KOPT-K1 (cell line): ENCODE data around the gene CDK2AP2.
"Not testable (repeated sequence)": the region's sequence is repeated elsewhere in the genome, so short reads cannot be mapped to it uniquely, and the experiment has no call there.

Source experiments
- H3K27ac ChIP-seq: fragments of 200-600 bp; sonication (generic); 2 replicates; pipeline ENCODE4 v1.5.1; 2016; ENCODE audit warnings: antibody characterized with exemption, mild to moderate bottlenecking, low read depth, low read length; ENCODE audit not compliant: poor library complexity, severe bottlenecking
- H3K36me3 ChIP-seq: fragments of 200-600 bp; sonication (generic); 2 replicates; pipeline ENCODE4 v1.5.1; 2017; ENCODE audit warnings: antibody characterized with exemption, mild to moderate bottlenecking, low read length, moderate library complexity; ENCODE audit not compliant: insufficient read depth
- H3K9me3 ChIP-seq: fragments of 200-600 bp; sonication (generic); 2 replicates; pipeline ENCODE4 v1.5.1; 2017; ENCODE audit warnings: antibody characterized with exemption, low read length, mild to moderate bottlenecking; ENCODE audit not compliant: insufficient read depth, poor library complexity, severe bottlenecking

The CDK2AP2 gene, protein sequence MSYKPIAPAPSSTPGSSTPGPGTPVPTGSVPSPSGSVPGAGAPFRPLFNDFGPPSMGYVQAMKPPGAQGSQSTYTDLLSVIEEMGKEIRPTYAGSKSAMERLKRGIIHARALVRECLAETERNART

GRCh38 chr11:67507864-67508485 lies at the start of gene CDK2AP2:
TSS of gene CDK2AP2 (minus strand) at chr11:67508162. CDS start at chr11:67508082, 80 bp downstream.
- Histone ChIP-seq H3K27ac (peak within 1 kb of the TSS; percentile 82), H3K9me3 (no peaks in the 10 kb centered on the region)

DNA sequence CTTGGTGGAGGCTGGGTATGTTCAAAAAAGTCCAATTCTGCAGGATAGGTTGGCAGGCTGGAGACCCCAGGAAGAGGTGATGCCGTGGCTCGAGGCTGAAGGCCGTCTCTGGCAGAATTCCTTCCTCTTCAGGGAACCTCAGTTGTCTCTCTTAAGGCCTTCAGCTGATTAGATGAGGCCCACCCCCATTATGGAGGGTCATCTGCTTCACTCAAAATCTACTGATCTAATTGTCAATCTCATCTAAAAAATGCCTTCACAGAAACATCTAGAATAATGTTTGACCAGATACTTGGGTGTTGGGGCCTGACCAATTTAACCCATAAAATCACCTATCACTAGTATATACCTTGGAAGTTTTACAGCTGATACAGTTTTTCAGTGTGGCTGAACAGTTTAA lies 48.3 kb upstream of the CDK2AP2 start:
- H3K36me3 ChIP-seq = no peaks in the 10 kb centered on the region

More at GRCh38 chr11:67507864-67508485, at the start of gene CDK2AP2:
- no peaks in the 10 kb centered on the region for H3K36me3 ChIP-seq

GRCh38 chr11:67551697-67552096 lies 43.7 kb upstream of the CDK2AP2 start:
- not testable (repeated sequence) for H3K27ac ChIP-seq, H3K36me3 ChIP-seq
- H3K9me3 ChIP-seq = peaks cover 29% of the 10 kb centered on the region

More for the DNA sequence above, 48.3 kb upstream of the CDK2AP2 start:
- peaks cover 16% of the 10 kb centered on the region for H3K9me3 ChIP-seq
- H3K27ac ChIP-seq = no peak overlapping the region

DNA sequence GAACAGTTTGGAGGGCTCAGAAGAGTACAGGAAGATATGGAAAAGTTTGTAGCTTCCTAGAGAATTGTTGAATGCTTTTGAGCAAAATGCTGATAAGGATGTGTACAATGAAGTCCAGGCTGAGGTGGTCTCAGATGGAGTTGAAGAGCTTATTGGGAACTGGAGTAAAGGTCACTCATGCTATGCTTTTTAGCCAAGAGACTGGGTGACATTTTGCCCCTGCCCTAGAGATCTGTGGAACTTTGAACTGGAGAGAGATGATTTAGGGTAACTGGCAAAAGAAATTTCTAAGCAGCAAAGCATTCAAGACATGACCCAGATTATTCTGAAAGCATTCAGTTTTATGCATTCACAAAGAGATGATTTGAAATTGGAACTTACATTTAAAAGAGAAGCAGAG lies 43.2 kb upstream of the CDK2AP2 start:
- H3K36me3 ChIP-seq = no peaks in the 10 kb centered on the region
- peaks cover 29% of the 10 kb centered on the region for H3K9me3 ChIP-seq
- H3K27ac ChIP-seq = no peak overlapping the region

DNA sequence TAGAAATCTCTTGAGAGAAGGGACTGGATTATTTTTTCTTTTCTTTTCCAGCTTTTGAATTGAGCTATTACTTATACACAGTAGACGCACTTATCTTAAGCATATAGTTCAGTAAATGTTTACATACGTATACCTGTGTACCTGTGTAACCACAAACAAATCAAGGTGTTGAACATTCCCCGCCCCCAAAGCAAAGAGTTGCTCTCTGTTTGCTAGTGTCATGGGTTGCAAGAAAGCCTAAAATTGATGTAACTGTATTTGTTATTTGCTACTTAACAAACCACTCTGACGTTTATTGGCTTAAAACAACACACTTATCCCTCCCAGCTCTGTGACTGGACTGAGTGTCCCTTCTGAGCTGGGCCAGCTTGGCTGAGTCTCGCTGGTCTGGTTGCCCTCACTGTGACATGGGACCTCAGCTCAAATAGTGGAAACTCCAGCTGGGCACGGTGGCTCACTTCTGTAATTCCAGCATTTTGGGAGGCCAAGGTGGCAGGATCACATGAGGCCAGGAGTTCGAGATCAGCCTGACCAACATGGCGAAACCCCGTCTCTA lies 40.7 kb upstream of the CDK2AP2 start:
- peaks cover 29% of the 10 kb centered on the region for H3K9me3 ChIP-seq
- H3K27ac ChIP-seq = no peak overlapping the region
- no peaks in the 10 kb centered on the region for H3K36me3 ChIP-seq

- peaks cover 29% of the 10 kb centered on the region for H3K9me3 ChIP-seq
- H3K27ac ChIP-seq, H3K36me3 ChIP-seq: not testable (repeated sequence)
These were observed 40.1 kb upstream of the CDK2AP2 start for GRCh38 chr11:67548112-67548511.

- H3K36me3 ChIP-seq = no peaks in the 10 kb centered on the region
- H3K27ac ChIP-seq = peak overlapping the region; percentile 22
- H3K9me3 ChIP-seq = peaks cover 3% of the 10 kb centered on the region
These were observed 37.3 kb upstream of the CDK2AP2 start for GRCh38 chr11:67545280-67545679.

DNA sequence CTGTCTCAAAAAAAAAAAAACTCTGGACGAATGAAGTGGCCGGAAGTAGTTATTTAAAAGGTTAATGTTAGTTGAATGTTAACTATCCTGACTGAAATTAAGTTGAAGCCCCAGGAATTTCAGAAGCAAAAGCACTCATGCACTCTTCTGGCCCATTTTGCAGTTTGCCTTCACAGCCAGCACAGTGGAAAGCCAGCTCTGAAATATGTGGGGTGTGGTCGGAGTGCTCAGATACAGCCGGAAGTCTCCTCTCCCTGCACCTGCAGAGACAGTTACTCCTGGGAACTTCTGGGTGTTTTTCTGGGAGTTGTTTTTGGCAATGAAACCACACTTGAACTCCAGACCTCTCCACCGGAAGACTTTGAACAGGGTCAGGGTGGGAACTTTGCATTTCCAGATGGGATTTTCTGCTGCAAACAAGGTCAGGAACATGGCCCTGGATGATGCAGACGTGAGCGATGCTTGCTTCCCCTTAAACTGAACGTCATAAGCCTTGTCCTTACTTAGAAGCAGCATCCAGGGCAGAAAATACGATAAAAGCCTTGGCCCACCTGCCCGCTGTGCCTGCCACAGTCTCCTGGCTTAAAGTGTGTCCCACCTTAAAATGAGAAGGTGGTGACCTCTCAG lies 36.8 kb upstream of the CDK2AP2 start:
- Histone ChIP-seq H3K36me3 (no peaks in the 10 kb centered on the region), H3K27ac (peak overlapping the region; percentile 22), H3K9me3 (no peaks in the 10 kb centered on the region)

DNA sequence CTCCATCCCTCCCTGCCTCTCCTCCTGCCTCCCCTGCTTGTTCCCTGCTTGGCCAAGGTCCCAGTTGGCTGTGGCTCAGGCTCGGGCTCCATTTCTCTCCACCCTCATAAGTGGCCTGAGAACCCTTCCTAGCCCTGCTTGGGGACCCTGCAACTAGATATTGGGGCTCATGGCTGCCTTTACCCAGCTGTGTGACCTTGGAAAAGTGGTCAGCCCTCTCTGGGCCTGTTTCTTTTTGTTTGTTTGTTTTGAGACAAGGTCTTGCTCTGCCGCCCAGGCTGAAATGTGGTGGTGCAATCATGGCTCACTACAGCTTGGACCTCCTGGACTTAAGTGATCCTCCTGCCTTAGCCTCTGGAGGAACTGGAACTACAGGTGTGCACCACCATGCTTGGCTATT lies 35.6 kb upstream of the CDK2AP2 start:
- H3K9me3 ChIP-seq = no peaks in the 10 kb centered on the region
- no peaks in the 10 kb centered on the region for H3K36me3 ChIP-seq
- no peak overlapping the region for H3K27ac ChIP-seq

DNA sequence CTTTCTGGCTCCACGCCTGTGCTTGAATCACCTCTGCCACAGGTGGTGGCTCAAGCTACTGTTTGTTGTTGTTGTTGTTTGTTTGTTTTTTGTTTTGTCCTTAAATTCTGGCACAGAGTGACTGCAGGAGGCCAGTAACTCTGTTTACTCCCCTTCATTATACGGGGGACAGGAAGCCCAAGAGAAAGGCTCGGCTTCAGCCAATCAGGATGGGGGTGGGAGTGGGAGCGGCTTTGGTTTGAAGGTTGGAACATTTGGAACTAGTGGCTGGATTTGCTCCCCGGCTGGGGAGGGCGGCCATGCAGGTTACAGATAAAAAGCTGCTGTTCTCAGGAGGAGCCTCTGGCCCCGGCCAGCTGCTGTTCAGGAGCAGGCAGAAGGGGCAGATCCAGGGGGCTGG lies 35.0 kb upstream of the CDK2AP2 start:
- Histone ChIP-seq H3K36me3 (no peaks in the 10 kb centered on the region), H3K9me3 (no peaks in the 10 kb centered on the region), H3K27ac (no peak overlapping the region)

DNA sequence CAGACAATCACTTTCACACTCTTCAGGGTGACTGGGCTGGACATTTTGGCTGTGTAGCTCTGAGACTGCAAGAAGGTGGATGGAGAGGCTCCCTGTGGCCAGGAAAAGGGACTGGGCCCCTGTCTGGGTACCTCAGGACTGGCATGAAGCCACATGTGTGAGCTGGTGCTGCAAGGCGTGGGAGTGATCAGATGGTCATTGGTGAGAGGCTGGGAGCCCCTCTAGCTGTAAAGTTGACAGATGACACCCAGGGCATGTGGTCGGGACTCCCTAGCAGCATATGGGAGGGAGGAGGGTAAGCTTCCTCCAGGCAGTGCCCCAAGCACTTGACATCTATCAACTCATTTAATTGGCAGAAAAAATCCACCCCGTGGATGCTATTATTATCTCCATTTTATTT lies 34.2 kb upstream of the CDK2AP2 start:
- Histone ChIP-seq H3K36me3 (no peaks in the 10 kb centered on the region), H3K27ac (no peak overlapping the region), H3K9me3 (no peaks in the 10 kb centered on the region)

DNA sequence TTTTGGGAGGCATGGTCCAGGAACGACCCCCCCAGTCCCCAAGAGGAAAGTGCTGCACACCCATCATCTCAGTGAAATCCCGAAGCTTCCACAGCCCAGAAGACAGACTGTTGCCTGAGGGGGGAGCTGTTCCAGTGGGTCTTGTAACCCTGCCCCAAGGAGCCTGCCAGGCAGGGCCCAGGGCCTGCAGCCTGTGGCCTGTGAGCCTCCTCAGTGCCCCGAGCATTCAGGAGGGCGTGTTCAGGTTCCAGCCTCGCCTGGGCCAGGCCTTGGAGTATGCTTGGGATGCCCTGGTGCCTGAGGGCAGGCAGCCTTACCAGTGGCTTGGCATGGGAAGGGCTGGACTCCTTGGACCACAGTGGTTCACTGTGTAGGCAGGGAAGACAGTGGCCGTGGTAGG lies 33.2 kb upstream of the CDK2AP2 start:
- Histone ChIP-seq H3K9me3 (peaks cover 6% of the 10 kb centered on the region), H3K36me3 (no peaks in the 10 kb centered on the region), H3K27ac (no peak overlapping the region)

- Histone ChIP-seq H3K36me3 (no peaks in the 10 kb centered on the region), H3K9me3 (peaks cover 20% of the 10 kb centered on the region), H3K27ac (no peak overlapping the region)
These were observed 31.6 kb upstream of the CDK2AP2 start for GRCh38 chr11:67539550-67539949.

GRCh38 chr11:67538823-67539505 lies 31.0 kb upstream of the CDK2AP2 start:
- Histone ChIP-seq H3K9me3 (peaks cover 26% of the 10 kb centered on the region), H3K27ac (no peak overlapping the region), H3K36me3 (no peaks in the 10 kb centered on the region)

DNA sequence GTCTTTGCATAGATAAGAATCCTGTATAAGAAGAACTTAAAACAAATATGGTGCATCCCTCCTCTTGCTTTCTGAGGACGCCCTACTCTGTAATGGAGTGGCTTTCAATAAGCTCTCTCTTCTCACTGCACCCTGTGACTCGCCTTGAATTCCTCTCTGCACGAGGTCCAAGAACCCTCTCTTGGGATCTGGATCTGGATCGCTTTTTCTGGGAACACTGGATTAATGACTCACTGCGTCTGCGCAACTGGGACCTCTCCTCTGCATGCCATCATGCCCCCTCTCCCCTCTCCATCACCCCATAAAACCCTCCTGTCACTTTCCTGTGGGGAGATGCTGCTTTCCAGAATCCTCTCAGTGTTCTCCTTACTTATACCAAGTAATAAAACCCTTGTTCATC lies 30.3 kb upstream of the CDK2AP2 start:
- no peak overlapping the region for H3K27ac ChIP-seq
- H3K9me3 ChIP-seq = peaks cover 32% of the 10 kb centered on the region
- no peaks in the 10 kb centered on the region for H3K36me3 ChIP-seq
